HepG2 (cell line): Measurements from ENCODE around the gene COL9A2. TPM values are rescaled to one million over a fixed set of nuclear protein-coding genes. Genes with fewer than 3 reads are reported as not detected.

ENCODE experiments used
- CENPT ChIP-seq: sonication (generic); formaldehyde crosslinking; IDR thresholded peaks from 2 replicates; pipeline ENCODE4 v1.8.0; 2022; ENCODE audit warnings: low read depth, mild to moderate bottlenecking, moderate library complexity, missing genetic modification reagents
- EHMT2 ChIP-seq: fragments of 200-600 bp; sonication (generic); IDR thresholded peaks from 2 replicates; pipeline ENCODE4 v1.7.0; 2017; ENCODE audit warnings: antibody characterized with exemption, low read depth, low read length, borderline replicate concordance
- GTF2F1 ChIP-seq: fragments of 150-350 bp; IDR thresholded peaks from 2 replicates; pipeline ENCODE4 v1.6.1; 2014; ENCODE audit warnings: low read length
- HHEX ChIP-seq: IDR thresholded peaks from 2 replicates; pipeline ENCODE4 v1.6.1; 2016; ENCODE audit warnings: control low read depth
- KDM3A ChIP-seq: IDR thresholded peaks from 2 replicates; pipeline ENCODE4 v1.6.1; 2018; ENCODE audit warnings: low read depth, missing compliant biosample characterization
- KDM4B ChIP-seq: sonication (generic); formaldehyde crosslinking; IDR thresholded peaks from 2 replicates; pipeline ENCODE4 v1.4.0; 2020; ENCODE audit warnings: missing genetic modification reagents
- KLF6 ChIP-seq: IDR thresholded peaks from 2 replicates; pipeline ENCODE4 v1.8.0; 2016; ENCODE audit warnings: missing biosample characterization, missing genetic modification reagents
- MAFG ChIP-seq: sonication (generic); formaldehyde crosslinking; IDR thresholded peaks from 2 replicates; pipeline ENCODE4 v1.5.1; 2020; ENCODE audit warnings: mild to moderate bottlenecking, missing genetic modification reagents
- PITX1 ChIP-seq: sonication (generic); formaldehyde crosslinking; IDR thresholded peaks from 2 replicates; pipeline ENCODE4 v1.5.1; 2020; ENCODE audit warnings: mild to moderate bottlenecking, missing genetic modification reagents
- RAD51 ChIP-seq: fragments of 450-650 bp; IDR thresholded peaks from 2 replicates; pipeline ENCODE4 v1.6.1; 2016; ENCODE audit warnings: borderline replicate concordance
- SCMH1 ChIP-seq: sonication (generic); formaldehyde crosslinking; IDR thresholded peaks from 2 replicates; pipeline ENCODE4 v1.9.0; 2021; ENCODE audit warnings: missing genetic modification reagents, mild to moderate bottlenecking, borderline replicate concordance
- SRY ChIP-seq: sonication (generic); formaldehyde crosslinking; IDR thresholded peaks from 2 replicates; pipeline ENCODE4 v1.8.0; 2022; ENCODE audit warnings: mild to moderate bottlenecking, missing genetic modification reagents
- TBL1XR1 ChIP-seq: fragments of 150-350 bp; IDR thresholded peaks from 2 replicates; pipeline ENCODE4 v1.6.1; 2014; ENCODE audit warnings: borderline replicate concordance, low read length; ENCODE audit not compliant: partially characterized antibody
- TGIF2 ChIP-seq: IDR thresholded peaks from 2 replicates; pipeline ENCODE4 v1.6.1; 2016; ENCODE audit warnings: control low read depth, missing compliant biosample characterization
- TOPORS ChIP-seq: sonication (generic); formaldehyde crosslinking; IDR thresholded peaks from 2 replicates; pipeline ENCODE4 v1.8.0; 2023; ENCODE audit warnings: mild to moderate bottlenecking, missing genetic modification reagents
- ZNF224 ChIP-seq: sonication (generic); formaldehyde crosslinking; IDR thresholded peaks from 2 replicates; pipeline ENCODE4 v1.5.0; 2020; ENCODE audit warnings: mild to moderate bottlenecking, missing genetic modification reagents
- ZNF484 ChIP-seq: sonication (generic); formaldehyde crosslinking; IDR thresholded peaks from 2 replicates; pipeline ENCODE4 v1.5.1; 2020; ENCODE audit warnings: mild to moderate bottlenecking, low read depth, missing genetic modification reagents, borderline replicate concordance
- ZNF816 ChIP-seq: sonication (generic); formaldehyde crosslinking; IDR thresholded peaks from 2 replicates; pipeline ENCODE4 v1.8.0; 2022; ENCODE audit warnings: missing genetic modification reagents, mild to moderate bottlenecking, borderline replicate concordance
- polyA plus RNA-seq, 8 experiments: library from polyadenylated mRNA; depleted of rRNA in 3 of 8; stranded (reverse) in 7 of 8; unstranded in 1 of 8; fragments of >200 nt; fragmentation: Illumina TruSeq in 4 of 8; extraction: Trizol in 4 of 8; gene quantifications; 2 replicates each; pipeline versions ENCODE4 v1.2.1 to v1.2.3, GENCODE V29; 2011 to 2016; ENCODE audit warnings: low read depth in 4 of 8, missing spikeins in 1 of 8, mixed read lengths in 1 of 8; ENCODE audit not compliant: insufficient read depth in 1 of 8
- total RNA-seq, 5 experiments: library from RNA; depleted of rRNA; stranded (reverse); fragments of >200 nt; fragmentation: Illumina TruSeq; extraction: Trizol; gene quantifications; 2 replicates each; pipeline ENCODE4 v1.2.3, GENCODE V29; 2016; ENCODE audit warnings: low read depth in 1 of 5
- TF ChIP-seq, protein P1 (sequence below): sonication (generic); formaldehyde crosslinking; IDR thresholded peaks from 2 replicates; pipeline ENCODE4 v1.4.0; 2020; ENCODE audit warnings: missing genetic modification reagents, borderline replicate concordance
- TF ChIP-seq, protein P2 (sequence below): sonication (generic); formaldehyde crosslinking; IDR thresholded peaks from 2 replicates; pipeline ENCODE4 v1.4.0; 2020; ENCODE audit warnings: missing genetic modification reagents
- TF ChIP-seq, protein P3 (sequence below): sonication (generic); formaldehyde crosslinking; IDR thresholded peaks from 2 replicates; pipeline ENCODE4 v1.5.1; 2020; ENCODE audit warnings: missing genetic modification reagents, mild to moderate bottlenecking, borderline replicate concordance
- TF ChIP-seq, protein P4 (sequence below): IDR thresholded peaks from 2 replicates; pipeline ENCODE4 v1.6.1; 2016

Gene COL9A2
- total and polyA plus RNA-seq, 2 of the 13 experiments (the other 11 are each of a cell fraction or from before 2014, with no cell fraction given): 20.2 to 26.9 TPM

DNA sequence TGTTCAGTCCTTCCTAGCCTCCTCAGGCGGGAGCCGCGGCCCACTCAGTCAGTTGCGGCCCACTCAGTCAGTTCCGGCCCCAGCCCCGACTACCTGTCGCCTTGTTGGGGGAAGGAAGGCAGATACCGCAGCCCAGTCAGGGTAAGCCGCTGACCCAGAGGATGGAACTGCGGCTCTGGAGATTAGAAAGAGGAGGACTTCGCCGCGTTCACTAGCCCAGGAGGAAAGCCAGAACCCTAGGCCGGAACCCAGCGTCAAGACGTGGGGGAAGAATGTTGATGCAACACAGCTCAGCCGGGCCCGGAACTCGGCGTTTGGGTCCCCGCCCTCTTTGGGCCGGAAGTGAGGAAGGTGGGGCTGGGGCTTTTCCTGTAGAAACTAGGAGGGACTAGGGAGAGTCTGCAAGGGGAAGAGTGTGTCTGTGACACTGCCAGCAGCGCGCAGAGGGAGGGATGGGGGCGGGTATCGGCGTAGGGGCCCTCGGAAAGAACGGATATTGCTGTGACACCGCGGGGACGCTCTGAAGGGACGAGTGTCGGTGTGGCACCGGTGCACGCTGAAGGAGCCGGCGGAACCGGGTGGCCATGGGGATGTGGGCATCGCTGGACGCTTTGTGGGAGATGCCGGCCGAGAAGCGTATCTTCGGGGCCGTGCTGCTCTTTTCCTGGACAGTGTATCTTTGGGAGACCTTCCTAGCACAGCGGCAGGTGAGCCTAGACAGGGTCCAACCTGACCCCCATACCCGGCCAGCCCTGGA is 59.2 kb downstream of the COL9A2 start, which contains the start of gene ZMPSTE24 (continued):
- TF ChIP-seq, protein P1, sequence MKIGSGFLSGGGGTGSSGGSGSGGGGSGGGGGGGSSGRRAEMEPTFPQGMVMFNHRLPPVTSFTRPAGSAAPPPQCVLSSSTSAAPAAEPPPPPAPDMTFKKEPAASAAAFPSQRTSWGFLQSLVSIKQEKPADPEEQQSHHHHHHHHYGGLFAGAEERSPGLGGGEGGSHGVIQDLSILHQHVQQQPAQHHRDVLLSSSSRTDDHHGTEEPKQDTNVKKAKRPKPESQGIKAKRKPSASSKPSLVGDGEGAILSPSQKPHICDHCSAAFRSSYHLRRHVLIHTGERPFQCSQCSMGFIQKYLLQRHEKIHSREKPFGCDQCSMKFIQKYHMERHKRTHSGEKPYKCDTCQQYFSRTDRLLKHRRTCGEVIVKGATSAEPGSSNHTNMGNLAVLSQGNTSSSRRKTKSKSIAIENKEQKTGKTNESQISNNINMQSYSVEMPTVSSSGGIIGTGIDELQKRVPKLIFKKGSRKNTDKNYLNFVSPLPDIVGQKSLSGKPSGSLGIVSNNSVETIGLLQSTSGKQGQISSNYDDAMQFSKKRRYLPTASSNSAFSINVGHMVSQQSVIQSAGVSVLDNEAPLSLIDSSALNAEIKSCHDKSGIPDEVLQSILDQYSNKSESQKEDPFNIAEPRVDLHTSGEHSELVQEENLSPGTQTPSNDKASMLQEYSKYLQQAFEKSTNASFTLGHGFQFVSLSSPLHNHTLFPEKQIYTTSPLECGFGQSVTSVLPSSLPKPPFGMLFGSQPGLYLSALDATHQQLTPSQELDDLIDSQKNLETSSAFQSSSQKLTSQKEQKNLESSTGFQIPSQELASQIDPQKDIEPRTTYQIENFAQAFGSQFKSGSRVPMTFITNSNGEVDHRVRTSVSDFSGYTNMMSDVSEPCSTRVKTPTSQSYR (CRISPR knock-in tag): peak; percentile 90
- TF ChIP-seq ZNF816 (CRISPR knock-in tag): 0 out of 2 replicates have a peak, but pooled peaks have one; percentile 83
- peak; percentile 49 for TF ChIP-seq KLF6 (CRISPR knock-in tag)
- peak; percentile 94 for TF ChIP-seq SRY (CRISPR knock-in tag)
- peak; percentile 34 for TF ChIP-seq TBL1XR1
- TF ChIP-seq TOPORS (CRISPR knock-in tag): peak; percentile 92
- TF ChIP-seq, protein P2, sequence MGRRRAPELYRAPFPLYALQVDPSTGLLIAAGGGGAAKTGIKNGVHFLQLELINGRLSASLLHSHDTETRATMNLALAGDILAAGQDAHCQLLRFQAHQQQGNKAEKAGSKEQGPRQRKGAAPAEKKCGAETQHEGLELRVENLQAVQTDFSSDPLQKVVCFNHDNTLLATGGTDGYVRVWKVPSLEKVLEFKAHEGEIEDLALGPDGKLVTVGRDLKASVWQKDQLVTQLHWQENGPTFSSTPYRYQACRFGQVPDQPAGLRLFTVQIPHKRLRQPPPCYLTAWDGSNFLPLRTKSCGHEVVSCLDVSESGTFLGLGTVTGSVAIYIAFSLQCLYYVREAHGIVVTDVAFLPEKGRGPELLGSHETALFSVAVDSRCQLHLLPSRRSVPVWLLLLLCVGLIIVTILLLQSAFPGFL: no peak
- TF ChIP-seq TGIF2: peak; percentile 97
- no peak for TF ChIP-seq ZNF484 (CRISPR knock-in tag)
- no peak for TF ChIP-seq RAD51
- no peak for TF ChIP-seq GTF2F1
- TF ChIP-seq, protein P3, sequence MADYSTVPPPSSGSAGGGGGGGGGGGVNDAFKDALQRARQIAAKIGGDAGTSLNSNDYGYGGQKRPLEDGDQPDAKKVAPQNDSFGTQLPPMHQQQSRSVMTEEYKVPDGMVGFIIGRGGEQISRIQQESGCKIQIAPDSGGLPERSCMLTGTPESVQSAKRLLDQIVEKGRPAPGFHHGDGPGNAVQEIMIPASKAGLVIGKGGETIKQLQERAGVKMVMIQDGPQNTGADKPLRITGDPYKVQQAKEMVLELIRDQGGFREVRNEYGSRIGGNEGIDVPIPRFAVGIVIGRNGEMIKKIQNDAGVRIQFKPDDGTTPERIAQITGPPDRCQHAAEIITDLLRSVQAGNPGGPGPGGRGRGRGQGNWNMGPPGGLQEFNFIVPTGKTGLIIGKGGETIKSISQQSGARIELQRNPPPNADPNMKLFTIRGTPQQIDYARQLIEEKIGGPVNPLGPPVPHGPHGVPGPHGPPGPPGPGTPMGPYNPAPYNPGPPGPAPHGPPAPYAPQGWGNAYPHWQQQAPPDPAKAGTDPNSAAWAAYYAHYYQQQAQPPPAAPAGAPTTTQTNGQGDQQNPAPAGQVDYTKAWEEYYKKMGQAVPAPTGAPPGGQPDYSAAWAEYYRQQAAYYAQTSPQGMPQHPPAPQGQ (CRISPR knock-in tag): 0 out of 2 replicates have a peak, but pooled peaks have one; percentile 73
- TF ChIP-seq, protein P4, sequence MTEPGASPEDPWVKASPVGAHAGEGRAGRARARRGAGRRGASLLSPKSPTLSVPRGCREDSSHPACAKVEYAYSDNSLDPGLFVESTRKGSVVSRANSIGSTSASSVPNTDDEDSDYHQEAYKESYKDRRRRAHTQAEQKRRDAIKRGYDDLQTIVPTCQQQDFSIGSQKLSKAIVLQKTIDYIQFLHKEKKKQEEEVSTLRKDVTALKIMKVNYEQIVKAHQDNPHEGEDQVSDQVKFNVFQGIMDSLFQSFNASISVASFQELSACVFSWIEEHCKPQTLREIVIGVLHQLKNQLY (CRISPR knock-in tag): no peak
- TF ChIP-seq EHMT2: no peak; the same call in 1 of the 2 replicates
- peak; percentile 94 for TF ChIP-seq ZNF224 (CRISPR knock-in tag)
- peak; percentile 97 for TF ChIP-seq KDM3A
- no peak for TF ChIP-seq CENPT (CRISPR knock-in tag)
- TF ChIP-seq KDM4B (CRISPR knock-in tag): no peak
- no peak for TF ChIP-seq MAFG (CRISPR knock-in tag)
- no peak for TF ChIP-seq SCMH1 (CRISPR knock-in tag)
- TF ChIP-seq PITX1 (CRISPR knock-in tag): peak; percentile 33; the same call in 1 of the 2 replicates
- TF ChIP-seq HHEX (CRISPR knock-in tag): peak; percentile 75
